Neural progenitor cell (in vitro differentiated cells): ENCODE data around the gene ARMH3.

Experiments
- EZH2 ChIP-seq: fragments of 200-600 bp; sonication (generic); IDR thresholded peaks from 2 replicates; pipeline ENCODE4 v1.6.1; 2017; ENCODE audit warnings: antibody characterized with exemption, mild to moderate bottlenecking, moderate library complexity
- TF ChIP-seq, protein P1 (sequence below): fragments of 200-600 bp; sonication (generic); IDR thresholded peaks from 2 replicates; pipeline ENCODE4 v1.5.1; 2017; ENCODE audit warnings: antibody characterized with exemption, mild to moderate bottlenecking

DNA sequence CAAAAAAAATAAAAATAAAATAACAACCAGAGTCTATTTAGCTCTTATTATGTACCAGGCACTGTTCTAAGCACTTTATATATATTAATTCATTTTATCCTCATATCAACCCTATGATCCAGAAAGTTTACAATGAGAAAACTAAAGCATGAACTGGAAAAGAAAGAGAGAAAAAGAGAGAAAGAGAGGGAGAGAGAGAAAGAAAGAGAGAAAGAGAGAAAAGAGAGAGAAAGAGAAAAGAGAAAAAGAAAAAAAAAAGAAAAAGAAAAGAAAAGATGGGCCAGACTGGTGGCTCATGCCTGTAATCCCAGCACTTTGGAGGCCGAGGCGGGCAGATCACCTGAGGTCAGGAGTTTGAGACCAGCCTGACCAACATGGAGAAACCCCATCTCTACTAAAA lies 9.9 kb downstream of the ARMH3 start:
- TF ChIP-seq, protein P1, sequence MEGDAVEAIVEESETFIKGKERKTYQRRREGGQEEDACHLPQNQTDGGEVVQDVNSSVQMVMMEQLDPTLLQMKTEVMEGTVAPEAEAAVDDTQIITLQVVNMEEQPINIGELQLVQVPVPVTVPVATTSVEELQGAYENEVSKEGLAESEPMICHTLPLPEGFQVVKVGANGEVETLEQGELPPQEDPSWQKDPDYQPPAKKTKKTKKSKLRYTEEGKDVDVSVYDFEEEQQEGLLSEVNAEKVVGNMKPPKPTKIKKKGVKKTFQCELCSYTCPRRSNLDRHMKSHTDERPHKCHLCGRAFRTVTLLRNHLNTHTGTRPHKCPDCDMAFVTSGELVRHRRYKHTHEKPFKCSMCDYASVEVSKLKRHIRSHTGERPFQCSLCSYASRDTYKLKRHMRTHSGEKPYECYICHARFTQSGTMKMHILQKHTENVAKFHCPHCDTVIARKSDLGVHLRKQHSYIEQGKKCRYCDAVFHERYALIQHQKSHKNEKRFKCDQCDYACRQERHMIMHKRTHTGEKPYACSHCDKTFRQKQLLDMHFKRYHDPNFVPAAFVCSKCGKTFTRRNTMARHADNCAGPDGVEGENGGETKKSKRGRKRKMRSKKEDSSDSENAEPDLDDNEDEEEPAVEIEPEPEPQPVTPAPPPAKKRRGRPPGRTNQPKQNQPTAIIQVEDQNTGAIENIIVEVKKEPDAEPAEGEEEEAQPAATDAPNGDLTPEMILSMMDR: no peak
- no peak for TF ChIP-seq EZH2
